ENCODE measurements around the gene PRXL2C. TPM values are rescaled to one million over a fixed set of nuclear protein-coding genes. Genes with fewer than 3 reads are reported as not detected.
A peak's percentile ranks its signal among the peaks of the same experiment; 100 is the strongest.

PRXL2C gene
- total and polyA plus RNA-seq, 2 of the 13 experiments (the other 11 are each of a cell fraction or from before 2014, with no cell fraction given) = 11.0 to 13.2 TPM

GRCh38 chr9:96660692-96661248 lies 5.7 kb upstream of the PRXL2C start (continued):
- TF ChIP-seq ZBTB40 (IDR thresholded peaks at IDR 0.05) = no peak
- no peak for TF ChIP-seq ZBTB40 (CRISPR knock-in tag; IDR thresholded peaks at IDR 0.05)
- no peak for TF ChIP-seq MAX (IDR thresholded peaks at IDR 0.05)
- TF ChIP-seq MNT (IDR thresholded peaks at IDR 0.05) = no peak
- TF ChIP-seq SOX6 (IDR thresholded peaks at IDR 0.05) = no peak
- TF ChIP-seq SOX6 (CRISPR knock-in tag; IDR thresholded peaks at IDR 0.05) = peak; percentile 41; the same call in 1 of the 2 replicates
- TF ChIP-seq POLR2A (IDR thresholded peaks at IDR 0.05; ENCODE audit: insufficient read depth in 1 of 2, low read depth in 2 of 2, low read length in 2 of 2) = no peak
